Right lobe of liver (tissue), 6 donors: ENCODE measurements around the gene KLK3. TPM values are rescaled to one million over a fixed set of nuclear protein-coding genes. Genes with fewer than 3 reads are reported as not detected.

Experiments
- ATAC-seq, 4 donors: fragments of 200-7000 bp; cut with Tn5 transposase; one replicate each; pipeline ENCODE4 v1.9.1; 2020; ENCODE audit warnings: mild to moderate bottlenecking in 4 of 4, moderate library complexity in 4 of 4
- DNase-seq, 3 donors: peaks; one replicate each; pipeline ENCODE4 v3.0.0-alpha.2; 2020
- H3K27ac ChIP-seq, 3 donors: fragments of 200-600 bp; one replicate each; pipeline ENCODE4 v1.8.0; 2022
- H3K27me3 ChIP-seq, 2 donors: fragments of 200-600 bp; one replicate each; pipeline ENCODE4 v1.8.0; 2022
- H3K36me3 ChIP-seq, 4 donors: fragments of 200-600 bp; sonication (generic) in 1 of 4; one replicate each; pipeline versions ENCODE4 v1.5.1 to v1.8.0; 2017 to 2022; ENCODE audit warnings: control low read depth in 1 of 4
- H3K4me1 ChIP-seq, 4 donors: fragments of 200-600 bp; sonication (generic) in 1 of 4; one replicate each; pipeline versions ENCODE4 v1.5.1 to v1.8.0; 2017 to 2022; ENCODE audit warnings: control low read depth in 1 of 4
- H3K4me3 ChIP-seq, 3 donors: fragments of 200-600 bp; one replicate each; pipeline ENCODE4 v1.8.0; 2022
- H3K9me3 ChIP-seq, 4 donors: fragments of 200-600 bp; sonication (generic) in 1 of 4; one replicate each; pipeline versions ENCODE4 v1.5.1 to v1.8.0; 2017 to 2022; ENCODE audit warnings: control low read depth in 1 of 4
- POLR2A ChIP-seq: fragments of 450-650 bp; IDR thresholded peaks from one replicate; pipeline ENCODE4 v1.6.1; 2017; ENCODE audit warnings: antibody characterized with exemption, mild to moderate bottlenecking
- whole genome bisulfite sequencing: methylation state at CpG from one replicate; pipeline ENCODE4 v1.1.6; 2018; ENCODE audit warnings: low coverage, low lambda C conversion rate; ENCODE audit not compliant: insufficient coverage; ENCODE audit errors: missing lambda C conversion rate; 5-methylcytosine and 5-hydroxymethylcytosine counted together
- intact Hi-C, 2 donors: fragments of 100-400 bp; cut with DNase I; formaldehyde crosslinking; loops; one replicate each; pipeline versions ENCODE4 v1.11.2 to v1.14.1; 2022
- total RNA-seq, 6 experiments: library from RNA; depleted of rRNA in 2 of 6; stranded (reverse); fragments of >200 nt in 2 of 6; fragmentation: NEBNext Ultra II Directional in 3 of 6; extraction: Animal tissue kit (Norgen Biotek cat#: 25700) in 3 of 6; gene quantifications; one replicate each; pipeline versions ENCODE4 v1.1.0 to v1.2.4, GENCODE V29; 2016 to 2023
- TF ChIP-seq, protein P1 (sequence below), 4 donors: fragments of 200-600 bp in 3 of 4; fragments of 450-650 bp in 1 of 4; IDR thresholded peaks; one replicate each; pipeline versions ENCODE4 v1.5.1 to v1.8.0; 2016 to 2022; ENCODE audit warnings: antibody characterized with exemption in 4 of 4, mild to moderate bottlenecking in 2 of 4
- donor health status: DM: no; HTN: yes; CAD: no.
- donor health status: DM: no; HTN: no; CAD: no.
- donor health status: DM: no; HTN: no; CAD: no.
- donor health status: DM: no; HTN: yes; CAD: no.
- donor health status: DM: no; HTN: yes; CAD: no.

Gene KLK3
- total RNA-seq, 6 experiments from 2014 or later = not detected

DNA sequence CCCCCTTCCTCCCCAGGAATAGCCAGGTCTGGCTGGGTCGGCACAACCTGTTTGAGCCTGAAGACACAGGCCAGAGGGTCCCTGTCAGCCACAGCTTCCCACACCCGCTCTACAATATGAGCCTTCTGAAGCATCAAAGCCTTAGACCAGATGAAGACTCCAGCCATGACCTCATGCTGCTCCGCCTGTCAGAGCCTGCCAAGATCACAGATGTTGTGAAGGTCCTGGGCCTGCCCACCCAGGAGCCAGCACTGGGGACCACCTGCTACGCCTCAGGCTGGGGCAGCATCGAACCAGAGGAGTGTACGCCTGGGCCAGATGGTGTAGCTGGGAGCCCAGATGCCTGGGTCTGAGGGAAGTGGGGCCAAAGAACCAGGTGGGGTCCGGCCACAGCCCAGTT is 21.7 kb downstream of the KLK3 start:
- DNase-seq (no peak), ATAC-seq (no peak)
- no peaks in the 10 kb centered on the region for H3K9me3 ChIP-seq
- WGBS = 58% methylated on average over 2 of the region's 7 CpGs
- no peak for TF ChIP-seq POLR2A
- TF ChIP-seq, protein P1, sequence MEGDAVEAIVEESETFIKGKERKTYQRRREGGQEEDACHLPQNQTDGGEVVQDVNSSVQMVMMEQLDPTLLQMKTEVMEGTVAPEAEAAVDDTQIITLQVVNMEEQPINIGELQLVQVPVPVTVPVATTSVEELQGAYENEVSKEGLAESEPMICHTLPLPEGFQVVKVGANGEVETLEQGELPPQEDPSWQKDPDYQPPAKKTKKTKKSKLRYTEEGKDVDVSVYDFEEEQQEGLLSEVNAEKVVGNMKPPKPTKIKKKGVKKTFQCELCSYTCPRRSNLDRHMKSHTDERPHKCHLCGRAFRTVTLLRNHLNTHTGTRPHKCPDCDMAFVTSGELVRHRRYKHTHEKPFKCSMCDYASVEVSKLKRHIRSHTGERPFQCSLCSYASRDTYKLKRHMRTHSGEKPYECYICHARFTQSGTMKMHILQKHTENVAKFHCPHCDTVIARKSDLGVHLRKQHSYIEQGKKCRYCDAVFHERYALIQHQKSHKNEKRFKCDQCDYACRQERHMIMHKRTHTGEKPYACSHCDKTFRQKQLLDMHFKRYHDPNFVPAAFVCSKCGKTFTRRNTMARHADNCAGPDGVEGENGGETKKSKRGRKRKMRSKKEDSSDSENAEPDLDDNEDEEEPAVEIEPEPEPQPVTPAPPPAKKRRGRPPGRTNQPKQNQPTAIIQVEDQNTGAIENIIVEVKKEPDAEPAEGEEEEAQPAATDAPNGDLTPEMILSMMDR (IDR thresholded peaks at IDR 0.05) = no peak
- no peak overlapping the region for H3K4me3 ChIP-seq
- no peaks in the 10 kb centered on the region for H3K4me1 ChIP-seq
- intact Hi-C loops = no loop called here
- H3K27ac ChIP-seq = no peak overlapping the region
- no peaks in the 10 kb centered on the region for H3K36me3 ChIP-seq
- H3K27me3 ChIP-seq = no peaks in the 10 kb centered on the region

GRCh38 chr19:50877338-50877737 is 22.6 kb downstream of the KLK3 start:
- no peak overlapping the region for H3K4me3 ChIP-seq
- H3K27me3 ChIP-seq = no peaks in the 10 kb centered on the region
- H3K27ac ChIP-seq = no peak overlapping the region
- H3K9me3 ChIP-seq = no peaks in the 10 kb centered on the region
- no peak for ATAC-seq
- DNase-seq = no peak
- intact Hi-C loops = no loop called here
- TF ChIP-seq, protein P1 (IDR thresholded peaks at IDR 0.05) = no peak
- TF ChIP-seq POLR2A = no peak
- WGBS = 14% methylated on average over 5 of the region's 8 CpGs
- no peaks in the 10 kb centered on the region for H3K4me1 ChIP-seq
- H3K36me3 ChIP-seq = no peaks in the 10 kb centered on the region

DNA sequence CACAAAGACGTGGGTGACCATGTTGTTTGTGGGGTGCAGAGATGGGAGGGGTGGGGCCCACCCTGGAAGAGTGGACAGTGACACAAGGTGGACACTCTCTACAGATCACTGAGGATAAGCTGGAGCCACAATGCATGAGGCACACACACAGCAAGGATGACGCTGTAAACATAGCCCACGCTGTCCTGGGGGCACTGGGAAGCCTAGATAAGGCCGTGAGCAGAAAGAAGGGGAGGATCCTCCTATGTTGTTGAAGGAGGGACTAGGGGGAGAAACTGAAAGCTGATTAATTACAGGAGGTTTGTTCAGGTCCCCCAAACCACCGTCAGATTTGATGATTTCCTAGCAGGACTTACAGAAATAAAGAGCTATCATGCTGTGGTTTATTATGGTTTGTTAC is 24.1 kb downstream of the KLK3 start:
- Histone ChIP-seq H3K27ac (no peak overlapping the region), H3K4me1 (no peaks in the 10 kb centered on the region), H3K4me3 (no peak overlapping the region), H3K27me3 (no peaks in the 10 kb centered on the region), H3K36me3 (no peaks in the 10 kb centered on the region), H3K9me3 (no peaks in the 10 kb centered on the region)
- TF ChIP-seq, protein P1 (IDR thresholded peaks at IDR 0.05) = no peak
- ATAC-seq = no peak
- intact Hi-C loops = no loop called here
- no peak for DNase-seq
- 25% methylated on average over 2 of the region's 5 CpGs for WGBS

DNA sequence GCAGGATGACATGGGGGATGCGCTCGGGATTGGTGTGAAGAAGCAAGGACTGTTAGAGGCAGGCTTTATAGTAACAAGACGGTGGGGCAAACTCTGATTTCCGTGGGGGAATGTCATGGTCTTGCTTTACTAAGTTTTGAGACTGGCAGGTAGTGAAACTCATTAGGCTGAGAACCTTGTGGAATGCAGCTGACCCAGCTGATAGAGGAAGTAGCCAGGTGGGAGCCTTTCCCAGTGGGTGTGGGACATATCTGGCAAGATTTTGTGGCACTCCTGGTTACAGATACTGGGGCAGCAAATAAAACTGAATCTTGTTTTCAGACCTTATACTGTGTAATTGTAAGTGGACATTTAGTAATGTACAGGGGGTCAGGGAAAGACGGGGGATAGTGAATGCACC is 25.5 kb downstream of the KLK3 start:
- Histone ChIP-seq H3K9me3 (no peaks in the 10 kb centered on the region), H3K36me3 (no peaks in the 10 kb centered on the region), H3K27me3 (no peaks in the 10 kb centered on the region), H3K4me1 (no peaks in the 10 kb centered on the region), H3K27ac (no peak overlapping the region), H3K4me3 (no peak overlapping the region)
- DNase-seq (no peak), ATAC-seq (no peak)
- no peak for TF ChIP-seq POLR2A
- TF ChIP-seq, protein P1 (IDR thresholded peaks at IDR 0.05) = no peak
- WGBS = 59% methylated on average over 5 of the region's 5 CpGs
- intact Hi-C loops = no loop called here

GRCh38 chr19:50882188-50882587 is 27.5 kb downstream of the KLK3 start:
- Histone ChIP-seq H3K4me3 (no peak overlapping the region), H3K9me3 (no peaks in the 10 kb centered on the region), H3K27me3 (no peaks in the 10 kb centered on the region), H3K4me1 (no peaks in the 10 kb centered on the region), H3K27ac (no peak overlapping the region), H3K36me3 (no peaks in the 10 kb centered on the region)
- ATAC-seq = no peak
- TF ChIP-seq, protein P1 (IDR thresholded peaks at IDR 0.05) = no peak
- no peak for TF ChIP-seq POLR2A
- intact Hi-C loops = no loop called here
- 25% methylated on average over 3 of the region's 3 CpGs for WGBS
- DNase-seq = no peak
